ENCODE results near the gene APOC3. TPM values are rescaled to one million over a fixed set of nuclear protein-coding genes. Genes with fewer than 3 reads are reported as not detected.

The APOC3 gene
- total and polyA plus RNA-seq, 12 donors, result 0.12 to 0.64 TPM; not detected in 10

DNA sequence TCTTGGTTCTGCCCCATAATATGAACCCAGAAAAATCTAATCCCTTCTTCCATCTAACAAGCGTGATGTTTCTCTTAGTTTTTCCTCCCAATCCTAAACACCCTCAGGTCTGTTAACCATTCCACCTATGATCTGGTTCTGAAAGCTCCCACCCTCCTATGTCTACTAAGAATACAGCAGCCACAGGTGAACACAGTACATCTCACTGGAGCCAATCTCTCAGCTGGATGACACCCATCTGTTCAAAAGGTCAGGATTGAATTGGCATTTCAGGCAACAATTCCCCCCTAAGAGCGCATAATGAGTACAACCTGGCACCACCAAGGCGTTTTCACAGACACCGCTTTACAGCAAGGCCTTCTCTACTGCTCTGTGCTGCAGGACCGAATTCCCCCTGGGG is 26.7 kb downstream of the APOC3 start:
- no peak overlapping the region for H3K27ac ChIP-seq
- H3K27me3 ChIP-seq, result no peaks in the 10 kb centered on the region
- peaks cover 8 to 41% (median 16%) of the 10 kb centered on the region in 9 donors for H3K4me1 ChIP-seq
- no peak overlapping the region for H3K4me3 ChIP-seq
- H3K9me3 ChIP-seq, result no peaks in the 10 kb centered on the region
- intact Hi-C loops (cut with DNase I), result no loop called here
- WGBS, 2 donors, result 74 to 77% methylated on average over 5 of the region's 5 CpGs
- TF ChIP-seq, protein P1, sequence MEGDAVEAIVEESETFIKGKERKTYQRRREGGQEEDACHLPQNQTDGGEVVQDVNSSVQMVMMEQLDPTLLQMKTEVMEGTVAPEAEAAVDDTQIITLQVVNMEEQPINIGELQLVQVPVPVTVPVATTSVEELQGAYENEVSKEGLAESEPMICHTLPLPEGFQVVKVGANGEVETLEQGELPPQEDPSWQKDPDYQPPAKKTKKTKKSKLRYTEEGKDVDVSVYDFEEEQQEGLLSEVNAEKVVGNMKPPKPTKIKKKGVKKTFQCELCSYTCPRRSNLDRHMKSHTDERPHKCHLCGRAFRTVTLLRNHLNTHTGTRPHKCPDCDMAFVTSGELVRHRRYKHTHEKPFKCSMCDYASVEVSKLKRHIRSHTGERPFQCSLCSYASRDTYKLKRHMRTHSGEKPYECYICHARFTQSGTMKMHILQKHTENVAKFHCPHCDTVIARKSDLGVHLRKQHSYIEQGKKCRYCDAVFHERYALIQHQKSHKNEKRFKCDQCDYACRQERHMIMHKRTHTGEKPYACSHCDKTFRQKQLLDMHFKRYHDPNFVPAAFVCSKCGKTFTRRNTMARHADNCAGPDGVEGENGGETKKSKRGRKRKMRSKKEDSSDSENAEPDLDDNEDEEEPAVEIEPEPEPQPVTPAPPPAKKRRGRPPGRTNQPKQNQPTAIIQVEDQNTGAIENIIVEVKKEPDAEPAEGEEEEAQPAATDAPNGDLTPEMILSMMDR (IDR thresholded peaks at IDR 0.05), result no peak
- no peak for DNase-seq
- no peak for ATAC-seq
- peaks cover 0 to 84% (median 45%) of the 10 kb centered on the region in 9 donors for H3K36me3 ChIP-seq

DNA sequence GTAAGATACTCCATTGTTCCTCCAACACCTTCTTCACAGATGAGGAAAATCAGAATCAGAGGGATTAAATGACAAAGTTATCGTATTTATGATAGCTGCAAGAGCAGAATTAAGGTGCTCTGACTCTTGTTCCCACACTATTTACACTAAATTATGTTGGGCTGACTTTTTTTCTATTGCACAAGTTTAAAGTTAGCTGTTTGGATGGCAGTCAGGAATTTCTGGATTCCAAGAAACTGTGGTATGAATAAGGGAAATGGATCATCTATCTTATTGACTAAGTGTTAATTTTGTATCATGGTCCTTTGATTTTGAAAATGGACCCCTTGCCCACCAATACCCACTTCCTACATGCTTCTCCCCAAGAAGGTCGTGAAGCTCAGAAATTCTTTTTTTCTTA is 27.6 kb downstream of the APOC3 start:
- no peak overlapping the region for H3K4me3 ChIP-seq
- TF ChIP-seq, protein P1 (IDR thresholded peaks at IDR 0.05), result no peak
- H3K27ac ChIP-seq, result no peak overlapping the region
- H3K36me3 ChIP-seq, result peaks cover 0 to 93% (median 54%) of the 10 kb centered on the region in 9 donors
- H3K9me3 ChIP-seq, result no peaks in the 10 kb centered on the region
- 84 to 87% methylated on average over 2 of the region's 2 CpGs for WGBS, 2 donors
- intact Hi-C loops (cut with DNase I), result no loop called here
- ATAC-seq (no peak), DNase-seq (no peak)
- H3K27me3 ChIP-seq, result no peaks in the 10 kb centered on the region
- peaks cover 4 to 32% (median 11%) of the 10 kb centered on the region in 9 donors for H3K4me1 ChIP-seq

DNA sequence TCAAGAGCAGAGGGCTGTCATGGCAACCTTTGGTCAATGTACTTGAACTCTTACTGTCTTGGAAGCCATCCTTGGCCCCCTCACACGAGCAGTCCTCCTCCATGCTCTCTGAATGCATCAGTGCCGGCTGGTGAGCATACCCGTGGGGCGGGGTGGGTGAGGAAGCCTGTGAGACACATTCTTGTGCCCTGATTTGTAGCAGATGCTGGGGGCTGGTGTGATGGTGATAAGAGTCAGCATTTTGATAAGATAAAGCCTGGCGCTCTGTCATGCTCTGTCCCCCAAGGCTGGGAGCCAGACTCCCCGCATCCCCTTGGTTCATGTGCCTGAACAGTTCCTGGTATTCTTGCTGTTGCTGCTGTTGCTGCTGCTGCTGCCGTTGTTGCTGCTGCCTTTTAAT is 28.2 kb downstream of the APOC3 start:
- no peak overlapping the region for H3K4me3 ChIP-seq
- intact Hi-C loops (cut with DNase I), result no loop called here
- H3K9me3 ChIP-seq, result no peaks in the 10 kb centered on the region
- H3K27me3 ChIP-seq, result no peaks in the 10 kb centered on the region
- DNase-seq, result no peak
- TF ChIP-seq, protein P1 (IDR thresholded peaks at IDR 0.05), result no peak
- peaks cover 0 to 99% (median 59%) of the 10 kb centered on the region in 9 donors for H3K36me3 ChIP-seq
- 48 to 67% methylated on average over 7 of the region's 7 CpGs for WGBS, 2 donors
- H3K27ac ChIP-seq, result no peak overlapping the region
- no peak for ATAC-seq
- H3K4me1 ChIP-seq, result peaks cover 0 to 26% (median 5%) of the 10 kb centered on the region in 9 donors

GRCh38 chr11:116859175-116859574 is 29.5 kb downstream of the APOC3 start:
- Histone ChIP-seq H3K27ac (no peak overlapping the region), H3K9me3 (no peaks in the 10 kb centered on the region), H3K4me3 (no peak overlapping the region), H3K36me3 (peaks cover 0 to 100% (median 68%) of the 10 kb centered on the region in 9 donors), H3K27me3 (no peaks in the 10 kb centered on the region), H3K4me1 (peaks cover 0 to 14% (median 0%) of the 10 kb centered on the region in 9 donors)
- TF ChIP-seq, protein P1 (IDR thresholded peaks at IDR 0.05), result no peak
- intact Hi-C loops (cut with DNase I), result no loop called here
- DNase-seq, result no peak
- 90 to 94% methylated on average over 8 of the region's 8 CpGs for WGBS, 2 donors
- no peak for ATAC-seq

All from heart right ventricle (tissue), 16 donors.